ENCODE measurements around the gene EFL1.

The EFL1 gene

DNA sequence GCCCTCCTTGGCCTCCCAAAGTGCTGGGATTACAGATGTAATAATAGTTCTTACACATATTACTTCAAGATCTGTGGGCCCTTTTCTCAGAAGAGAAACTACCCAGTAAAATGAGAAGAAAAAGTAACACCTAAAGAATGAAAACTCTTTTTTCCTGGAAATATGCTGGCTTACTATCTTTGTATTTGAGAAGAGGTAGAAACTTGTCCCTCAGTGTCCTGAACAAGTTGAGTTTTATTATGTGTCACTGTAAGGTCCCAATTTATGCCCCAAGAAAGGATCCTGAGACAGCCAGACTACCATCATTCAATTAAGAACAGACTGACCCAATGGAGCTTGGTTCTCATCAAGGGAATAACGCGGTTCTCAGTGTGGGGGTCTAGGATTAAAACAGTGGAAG is 93.8 kb downstream of the EFL1 start:
- no peak for TF ChIP-seq CTCF (IDR thresholded peaks at IDR 0.05; ENCODE audit: insufficient read depth, low read depth, low read length, missing control alignments)
- H3K4me3 ChIP-seq (ENCODE audit: low read depth, low read length): no peak overlapping the region

GRCh38 chr15:82168296-82168695 is 94.2 kb downstream of the EFL1 start:
- TF ChIP-seq CTCF (IDR thresholded peaks at IDR 0.05; ENCODE audit: insufficient read depth, low read depth, low read length, missing control alignments): no peak
- H3K4me3 ChIP-seq (ENCODE audit: low read depth, low read length): no peak overlapping the region
- DNase-seq (ENCODE audit: low read depth): no peak

More for the DNA sequence above, 93.8 kb downstream of the EFL1 start:
- DNase-seq (ENCODE audit: low read depth): no peak

- DNase-seq (ENCODE audit: low read depth): peak; percentile 28
- H3K4me3 ChIP-seq (ENCODE audit: low read depth, low read length): no peak overlapping the region
- no peak for TF ChIP-seq CTCF (IDR thresholded peaks at IDR 0.05; ENCODE audit: insufficient read depth, low read depth, low read length, missing control alignments)
Measured at GRCh38 chr15:82165948-82166376, 96.6 kb downstream of the EFL1 start.

GRCh38 chr15:82159922-82160321 is 102.6 kb downstream of the EFL1 start:
- no peak for TF ChIP-seq CTCF (IDR thresholded peaks at IDR 0.05; ENCODE audit: insufficient read depth, low read depth, low read length, missing control alignments)
- DNase-seq (ENCODE audit: low read depth): no peak

GRCh38 chr15:82158811-82159210 is 103.7 kb downstream of the EFL1 start:
- no peak for TF ChIP-seq CTCF (IDR thresholded peaks at IDR 0.05; ENCODE audit: insufficient read depth, low read depth, low read length, missing control alignments)
- H3K4me3 ChIP-seq (ENCODE audit: low read depth, low read length): no peak overlapping the region
- no peak for DNase-seq (ENCODE audit: low read depth)

More at GRCh38 chr15:82159922-82160321, 102.6 kb downstream of the EFL1 start:
- H3K4me3 ChIP-seq (ENCODE audit: low read depth, low read length): no peak overlapping the region

GRCh38 chr15:82150645-82151044 is 111.9 kb downstream of the EFL1 start:
- no peak for DNase-seq (ENCODE audit: low read depth)
- no peak overlapping the region for H3K4me3 ChIP-seq (ENCODE audit: low read depth, low read length)
- no peak for TF ChIP-seq CTCF (IDR thresholded peaks at IDR 0.05; ENCODE audit: insufficient read depth, low read depth, low read length, missing control alignments)

DNA sequence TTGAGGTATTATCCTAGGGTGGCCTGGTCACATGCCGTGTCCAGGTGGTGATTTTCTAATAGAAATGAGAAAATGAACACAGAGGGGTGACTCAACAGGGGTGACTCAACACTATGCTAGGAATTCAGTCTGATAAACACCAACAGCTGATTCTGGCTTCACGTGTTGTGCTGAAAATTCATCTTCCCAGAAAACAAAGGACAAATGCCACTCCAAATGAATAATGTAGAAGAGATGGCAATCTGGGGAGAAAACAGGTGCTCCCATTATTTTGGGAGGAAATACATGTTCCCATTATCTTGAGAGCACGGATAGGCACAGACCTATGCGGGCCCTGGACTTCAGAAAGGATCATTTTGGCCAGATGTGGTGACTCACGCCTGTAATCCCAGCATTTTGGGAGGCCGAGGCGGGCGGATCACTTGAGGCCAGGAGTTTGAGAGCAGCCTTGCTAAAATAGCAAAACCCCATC is 115.5 kb downstream of the EFL1 start:
- TF ChIP-seq CTCF (IDR thresholded peaks at IDR 0.05; ENCODE audit: insufficient read depth, low read depth, low read length, missing control alignments): no peak
- DNase-seq (ENCODE audit: low read depth): no peak
- no peak overlapping the region for H3K4me3 ChIP-seq (ENCODE audit: low read depth, low read length)

Data from GM12865 (cell line).